ENCODE measurements around the gene HMGB2. TPM values are rescaled to one million over a fixed set of nuclear protein-coding genes. Genes with fewer than 3 reads are reported as not detected.

HMGB2 gene
- total and polyA plus RNA-seq, 2 of the 8 experiments (the other 6 are each of a cell fraction or from before 2014, with no cell fraction given): 54.7 to 218 TPM

DNA sequence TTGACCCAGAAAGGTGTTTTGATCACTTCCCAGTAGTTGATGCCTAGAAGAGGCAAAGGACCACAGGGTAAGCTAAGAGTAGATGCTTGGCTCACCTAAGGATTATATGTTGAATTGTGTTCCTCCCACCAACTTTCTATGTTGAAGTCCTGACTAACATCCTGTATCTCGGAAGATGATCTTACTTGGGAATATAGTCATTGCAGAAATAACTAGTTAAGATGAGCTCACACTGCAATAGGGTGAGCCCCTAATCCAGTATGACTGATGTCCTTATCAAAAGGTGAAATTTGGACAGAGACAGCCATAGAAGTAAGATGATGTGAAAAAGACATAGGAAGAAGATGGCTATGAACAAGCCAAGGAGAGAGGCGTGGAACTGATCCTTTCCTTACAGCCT lies 3.3 kb upstream of the HMGB2 start:
- Histone ChIP-seq H2BK120ac (replicated peaks; ENCODE audit: low read depth, low read length) (no peak overlapping the region), H3K36me3 (ENCODE audit: control insufficient read depth in 2 of 4, insufficient read depth in 4 of 4, low read length in 3 of 4) (peaks cover 4 to 9% (median 6%) of the 10 kb centered on the region in 4 experiments; a peak in 6 of 8 replicates), H3K23ac (ENCODE audit: insufficient read length) (no peak overlapping the region), H3K4me3 (ENCODE audit: extremely low read depth in 1 of 4, insufficient read depth in 2 of 4, low read depth in 3 of 4, low read length in 4 of 4) (no peak overlapping the region), H3K79me1 (ENCODE audit: low read depth, low read length) (no peaks in the 10 kb centered on the region), H2BK20ac (ENCODE audit: low read length) (no peak overlapping the region), H4K8ac (ENCODE audit: extremely low read depth, insufficient read depth, low read length) (no peak overlapping the region), H4K91ac (replicated peaks; ENCODE audit: insufficient read length, low read length) (no peak overlapping the region), H3K14ac (ENCODE audit: insufficient read length) (no peak overlapping the region), H2BK15ac (ENCODE audit: low read length) (no peak overlapping the region), H3K23me2 (ENCODE audit: low read depth, low read length) (peaks cover 3% of the 10 kb centered on the region; the same call in 1 of the 2 replicates), H3K27ac (ENCODE audit: low read depth, low read length) (no peak overlapping the region), H2AK5ac (ENCODE audit: low read depth, low read length) (no peak overlapping the region), H2BK5ac (ENCODE audit: low read depth, low read length) (no peak overlapping the region), H3K4me1 (replicated peaks in 1 of 4; ENCODE audit: control insufficient read depth in 3 of 4, insufficient read depth in 4 of 4, low read length in 3 of 4) (peaks cover 0 to 3% (median 3%) of the 10 kb centered on the region in 4 experiments; a peak in 6 of 7 replicates), H3K9ac (replicated peaks in 1 of 4; ENCODE audit: extremely low read depth in 1 of 4, low read depth in 3 of 4, low read length in 3 of 4) (no peak overlapping the region), H3K18ac (ENCODE audit: extremely low read depth, low read length) (no peak overlapping the region), H3K9me3 (ENCODE audit: insufficient read depth in 2 of 2, low read depth in 1 of 2, low read length in 1 of 2) (no peaks in the 10 kb centered on the region), H3K56ac (replicated peaks; ENCODE audit: insufficient read length, low read depth, low read length) (no peak overlapping the region), H3K79me2 (ENCODE audit: control insufficient read depth in 1 of 2, insufficient read depth in 2 of 2, low read length in 2 of 2) (peaks cover 0 to 11% of the 10 kb centered on the region in 2 experiments; a peak in 3 of 4 replicates), H3K4me2 (ENCODE audit: insufficient read depth in 1 of 2, low read depth in 2 of 2, low read length in 2 of 2) (no peak overlapping the region), H2BK12ac (ENCODE audit: low read depth, low read length) (no peak overlapping the region), H3K4ac (replicated peaks; ENCODE audit: insufficient read length, low read depth, low read length) (no peak overlapping the region), H4K20me1 (replicated peaks in 1 of 2; ENCODE audit: control insufficient read depth in 1 of 2, insufficient read depth in 2 of 2, low read length in 2 of 2) (peaks cover 2 to 3% of the 10 kb centered on the region in 2 experiments), H4K5ac (ENCODE audit: insufficient read length, low read depth, low read length) (no peak overlapping the region), H3K27me3 (replicated peaks in 1 of 4; ENCODE audit: control insufficient read depth in 3 of 4, extremely low read depth in 1 of 4, insufficient read depth in 3 of 4, low read length in 3 of 4) (no peaks in the 10 kb centered on the region), H2AFZ (ENCODE audit: low read length) (no peak overlapping the region)
- no peak for DNase-seq (ENCODE audit: low read depth in 1 of 2, low spot score in 2 of 2)
- no peak for FAIRE-seq
- 91% methylated on average over 2 of the region's 2 CpGs; no CpG with 5 or more reads in 1 of the 2 experiments for WGBS, 2 experiments (ENCODE audit: extremely low coverage in 1 of 2, insufficient coverage in 1 of 2, insufficient read length in 1 of 2, insufficient replicate concordance in 2 of 2, low coverage in 1 of 2, low lambda C conversion rate in 2 of 2, missing lambda C conversion rate in 1 of 2)
- POLR2A ChIA-PET (ENCODE audit: partially characterized antibody): interaction anchor here (0.7 kb wide), 1 partner anchor 94 kb away, joined by 3 read pairs; no protein-coding TSS in a partner anchor
- CTCF ChIA-PET (ENCODE audit: partially characterized antibody): interaction anchor here (1.8 kb wide), 1 partner anchor 84 kb away, joined by 5 read pairs; no protein-coding TSS in a partner anchor
- TF ChIP-seq CHD1 (IDR thresholded peaks at IDR 0.05; ENCODE audit: low read depth, low read length) (no peak), SIX5 (IDR thresholded peaks at IDR 0.05; ENCODE audit: low read depth, low read length) (no peak), SP1 (IDR thresholded peaks at IDR 0.05; ENCODE audit: low read depth, low read length) (no peak), RNF2 (IDR thresholded peaks at IDR 0.05; ENCODE audit: borderline replicate concordance, low read depth, low read length, missing control alignments, poor library complexity, severe bottlenecking) (no peak), TCF12 (IDR thresholded peaks at IDR 0.05; ENCODE audit: low read depth, low read length) (no peak), JUND (IDR thresholded peaks at IDR 0.05; ENCODE audit: low read length) (no peak), CBX8 (IDR thresholded peaks at IDR 0.05; ENCODE audit: borderline replicate concordance, low read depth, low read length) (no peak), JUN (IDR thresholded peaks at IDR 0.05; ENCODE audit: low read depth, low read length) (no peak), FOSL1 (IDR thresholded peaks at IDR 0.05; ENCODE audit: insufficient read depth, low read depth, low read length) (no peak), EGR1 (IDR thresholded peaks at IDR 0.05; ENCODE audit: borderline replicate concordance, low read depth, low read length) (no peak), KDM5A (IDR thresholded peaks at IDR 0.05; ENCODE audit: low read length) (no peak)
